OCI-LY1 (cell line): ENCODE measurements around the gene SH3RF3.

ENCODE experiments used
- H2AFZ ChIP-seq: fragments of 200-600 bp; sonication (generic), shearing (Covaris generic); 2 replicates; pipeline ENCODE4 v1.6.0; 2014; ENCODE audit warnings: antibody characterized with exemption, mild to moderate bottlenecking, low read length
- H3F3A ChIP-seq: fragments of 200-600 bp; sonication (generic), shearing (Covaris generic); 2 replicates; pipeline ENCODE4 v1.6.0; 2014; ENCODE audit warnings: mild to moderate bottlenecking, antibody characterized with exemption, low read length, moderate library complexity; ENCODE audit not compliant: insufficient read depth
- H3K27ac ChIP-seq: fragments of 200-600 bp; sonication (generic); 2 replicates; pipeline ENCODE4 v1.5.1; 2014; ENCODE audit warnings: low read length, mixed run types, mild to moderate bottlenecking, low read depth; ENCODE audit not compliant: poor library complexity, severe bottlenecking
- H3K27me3 ChIP-seq: fragments of 200-600 bp; sonication (generic); 2 replicates; pipeline ENCODE4 v1.6.0; 2014; ENCODE audit warnings: antibody characterized with exemption, mild to moderate bottlenecking, low read length, moderate library complexity; ENCODE audit not compliant: insufficient read depth
- H3K36me3 ChIP-seq: fragments of 200-600 bp; sonication (generic); 2 replicates; pipeline ENCODE4 v1.6.1; 2014; ENCODE audit warnings: mild to moderate bottlenecking, antibody characterized with exemption, low read length, moderate library complexity, mixed read lengths; ENCODE audit not compliant: insufficient read depth
- H3K4me1 ChIP-seq: fragments of 200-600 bp; sonication (generic); 2 replicates; pipeline ENCODE4 v1.5.1; 2014; ENCODE audit warnings: mild to moderate bottlenecking, low read length, moderate library complexity; ENCODE audit not compliant: insufficient read depth, severe bottlenecking
- H3K4me2 ChIP-seq: fragments of 200-600 bp; sonication (generic), shearing (Covaris generic); 2 replicates; pipeline ENCODE4 v1.6.1; 2014; ENCODE audit warnings: low read length
- H3K4me3 ChIP-seq: fragments of 200-600 bp; sonication (generic); 2 replicates; pipeline ENCODE4 v1.5.1; 2014; ENCODE audit warnings: low read length, low read depth, mild to moderate bottlenecking, mixed read lengths; ENCODE audit not compliant: poor library complexity, severe bottlenecking
- H3K79me2 ChIP-seq: fragments of 200-600 bp; shearing (Covaris generic); 2 replicates; pipeline ENCODE4 v1.6.1; 2016; ENCODE audit warnings: mixed run types, low read length, mixed read lengths; ENCODE audit not compliant: insufficient read depth
- H3K9ac ChIP-seq: fragments of 200-600 bp; sonication (generic), shearing (Covaris generic); 2 replicates; pipeline ENCODE4 v1.6.1; 2014; ENCODE audit warnings: mild to moderate bottlenecking, low read length, mixed read lengths
- H3K9me2 ChIP-seq: fragments of 200-600 bp; sonication (generic), shearing (Covaris generic); 2 replicates; pipeline ENCODE4 v1.6.1; 2014; ENCODE audit warnings: low read depth, mild to moderate bottlenecking, low read length, mixed read lengths
- H3K9me3 ChIP-seq: fragments of 200-600 bp; shearing (Covaris generic); 2 replicates; pipeline ENCODE4 v1.6.1; 2014; ENCODE audit warnings: low read length, mixed read lengths
- H4K20me1 ChIP-seq: fragments of 200-600 bp; sonication (generic), shearing (Covaris generic); 2 replicates; pipeline ENCODE4 v1.6.0; 2016; ENCODE audit warnings: mild to moderate bottlenecking, low read length; ENCODE audit not compliant: insufficient read depth
- CTCF ChIP-seq: fragments of 200-600 bp; sonication (generic), shearing (Covaris generic); IDR thresholded peaks from 2 replicates; pipeline ENCODE4 v1.5.1; 2017; ENCODE audit warnings: mild to moderate bottlenecking, antibody characterized with exemption, low read length, moderate library complexity, mixed read lengths
- EZH2 ChIP-seq: fragments of 200-600 bp; sonication (generic), shearing (Covaris generic); IDR thresholded peaks from 2 replicates; pipeline ENCODE4 v1.8.0; 2017; ENCODE audit warnings: borderline replicate concordance, mixed run types, mild to moderate bottlenecking, antibody characterized with exemption, low read length, moderate library complexity, mixed read lengths

Gene SH3RF3

GRCh38 chr2:109184368-109184767, 55.4 kb downstream of the SH3RF3 start:
- Histone ChIP-seq H3K4me2 (no peak overlapping the region), H3K9me3 (no peaks in the 10 kb centered on the region), H4K20me1 (no peaks in the 10 kb centered on the region), H3F3A (no peaks in the 10 kb centered on the region), H3K9me2 (no peaks in the 10 kb centered on the region), H3K27ac (no peak overlapping the region), H3K4me3 (no peak overlapping the region), H3K36me3 (no peaks in the 10 kb centered on the region), H2AFZ (no peak overlapping the region), H3K27me3 (no peaks in the 10 kb centered on the region; the same call in 1 of the 2 replicates), H3K79me2 (no peaks in the 10 kb centered on the region), H3K4me1 (no peaks in the 10 kb centered on the region), H3K9ac (no peak overlapping the region)
- no peak for TF ChIP-seq CTCF
- no peak for TF ChIP-seq EZH2

- H3K4me1 ChIP-seq = no peaks in the 10 kb centered on the region
- H3K9ac ChIP-seq = no peak overlapping the region
- H4K20me1 ChIP-seq = no peaks in the 10 kb centered on the region
- no peaks in the 10 kb centered on the region for H3K36me3 ChIP-seq
- H3K27me3 ChIP-seq = no peaks in the 10 kb centered on the region; the same call in 1 of the 2 replicates
- no peak overlapping the region for H3K27ac ChIP-seq
- no peaks in the 10 kb centered on the region for H3K9me3 ChIP-seq
- no peaks in the 10 kb centered on the region for H3K79me2 ChIP-seq
- no peaks in the 10 kb centered on the region for H3K9me2 ChIP-seq
- no peaks in the 10 kb centered on the region for H3F3A ChIP-seq
- H2AFZ ChIP-seq = no peak overlapping the region
- no peak overlapping the region for H3K4me3 ChIP-seq
- TF ChIP-seq CTCF = no peak
- no peak for TF ChIP-seq EZH2
- no peak overlapping the region for H3K4me2 ChIP-seq
Measured at GRCh38 chr2:109185338-109185737, 56.3 kb downstream of the SH3RF3 start.

GRCh38 chr2:109185821-109186570, 57.0 kb downstream of the SH3RF3 start:
- Histone ChIP-seq H3K9ac (no peak overlapping the region), H3K9me2 (no peaks in the 10 kb centered on the region), H2AFZ (no peak overlapping the region), H3K79me2 (no peaks in the 10 kb centered on the region), H3K9me3 (no peaks in the 10 kb centered on the region), H3K36me3 (no peaks in the 10 kb centered on the region), H3K27me3 (no peaks in the 10 kb centered on the region; the same call in 1 of the 2 replicates), H3K4me1 (no peaks in the 10 kb centered on the region), H3K4me2 (no peak overlapping the region), H3K4me3 (no peak overlapping the region), H3F3A (no peaks in the 10 kb centered on the region), H4K20me1 (no peaks in the 10 kb centered on the region), H3K27ac (no peak overlapping the region)
- TF ChIP-seq EZH2 (no peak), CTCF (no peak)
